Retina (tissue), 1 donor: ENCODE measurements around the gene ITGA2B.
"Not testable (repeated sequence)": the region's sequence is repeated elsewhere in the genome, so short reads cannot be mapped to it uniquely, and the experiment has no call there.

ENCODE experiments used
- DNase-seq: peaks from one replicate; pipeline ENCODE4 v3.0.0-alpha.2; 2016

The ITGA2B gene

DNA sequence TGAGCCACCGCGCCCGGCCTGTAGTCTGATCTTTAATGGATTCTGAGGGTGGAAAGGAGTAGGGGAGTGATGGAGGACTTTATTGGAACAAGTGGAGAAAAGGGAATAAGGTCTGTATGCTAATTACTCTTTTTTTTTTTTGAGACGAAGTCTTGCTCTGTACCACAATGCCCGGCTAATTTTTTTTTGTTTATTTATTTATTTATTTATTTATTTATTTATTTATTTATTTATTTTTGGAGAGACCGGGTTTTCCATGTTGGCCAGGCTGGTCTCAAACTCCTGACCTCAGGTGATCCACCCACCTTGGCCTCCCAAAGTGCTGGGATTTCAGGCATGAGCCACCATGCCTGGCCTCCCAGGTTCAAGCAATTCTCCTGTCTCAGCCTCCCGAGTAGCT is 59.9 kb downstream of the ITGA2B start:
- DNase-seq = not testable (repeated sequence)

DNA sequence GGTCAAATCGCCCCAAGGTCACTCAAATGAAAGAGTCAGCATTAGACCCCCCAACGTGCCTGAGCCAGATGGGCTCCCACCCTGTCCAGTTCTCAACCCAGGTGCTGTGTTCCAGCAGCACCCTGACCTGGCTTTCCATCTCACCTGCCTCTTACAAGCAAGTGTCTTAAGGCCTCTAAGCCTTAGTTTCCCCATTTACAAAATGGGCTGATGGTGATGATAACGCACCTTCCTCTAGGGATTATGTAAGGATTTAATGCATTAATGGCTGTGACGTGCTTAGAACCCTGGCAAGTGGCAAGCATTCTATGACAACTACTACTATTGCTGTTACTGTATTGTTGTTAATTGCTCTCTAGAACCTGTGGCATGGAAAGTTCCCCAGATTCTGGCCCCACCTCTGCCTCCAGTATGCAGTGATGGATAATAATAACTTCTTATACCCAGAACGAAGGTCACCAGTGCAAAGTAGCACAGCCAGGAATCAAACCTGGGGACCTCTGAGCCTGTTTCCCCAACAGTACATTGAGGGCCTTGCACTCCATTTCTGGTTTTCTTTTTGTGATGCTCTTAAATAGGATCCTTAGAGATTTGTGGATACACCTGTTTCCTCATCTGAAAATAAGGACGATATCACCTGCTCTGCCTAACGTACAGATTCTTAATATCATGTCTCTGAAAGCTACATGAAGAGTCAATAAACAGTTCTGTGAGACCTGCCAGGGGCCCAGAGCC is 61.6 kb downstream of the ITGA2B start:
- no peak for DNase-seq

DNA sequence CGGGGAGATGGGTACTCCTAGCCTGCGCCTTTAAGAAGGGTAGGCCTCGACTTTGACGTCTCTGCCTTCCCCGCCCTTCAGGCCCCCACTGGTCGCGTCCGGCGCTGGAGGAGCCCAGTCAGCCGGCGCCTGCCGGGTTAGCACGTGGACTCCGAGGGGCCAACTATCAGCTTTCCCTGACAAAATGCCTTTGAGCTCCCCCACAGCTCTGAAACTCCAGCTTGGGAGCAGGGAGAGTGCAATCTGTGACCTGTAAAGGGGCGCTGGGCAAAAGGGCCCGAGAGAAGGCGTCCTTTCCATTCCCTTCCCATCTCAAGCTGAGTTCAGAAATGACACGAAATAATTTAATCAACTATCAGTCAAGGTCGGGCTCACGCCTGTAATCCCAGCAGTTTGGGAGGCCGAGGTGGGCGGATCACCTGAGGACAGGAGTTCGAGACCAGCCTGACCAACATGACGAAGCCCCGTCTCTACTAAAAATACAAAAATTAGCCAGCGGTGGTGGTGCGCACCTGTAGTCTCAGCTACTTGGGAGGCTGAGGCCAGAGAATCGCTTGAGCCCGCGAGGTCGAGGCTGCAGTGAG is 62.5 kb downstream of the ITGA2B start:
- DNase-seq = peak; percentile 91

DNA sequence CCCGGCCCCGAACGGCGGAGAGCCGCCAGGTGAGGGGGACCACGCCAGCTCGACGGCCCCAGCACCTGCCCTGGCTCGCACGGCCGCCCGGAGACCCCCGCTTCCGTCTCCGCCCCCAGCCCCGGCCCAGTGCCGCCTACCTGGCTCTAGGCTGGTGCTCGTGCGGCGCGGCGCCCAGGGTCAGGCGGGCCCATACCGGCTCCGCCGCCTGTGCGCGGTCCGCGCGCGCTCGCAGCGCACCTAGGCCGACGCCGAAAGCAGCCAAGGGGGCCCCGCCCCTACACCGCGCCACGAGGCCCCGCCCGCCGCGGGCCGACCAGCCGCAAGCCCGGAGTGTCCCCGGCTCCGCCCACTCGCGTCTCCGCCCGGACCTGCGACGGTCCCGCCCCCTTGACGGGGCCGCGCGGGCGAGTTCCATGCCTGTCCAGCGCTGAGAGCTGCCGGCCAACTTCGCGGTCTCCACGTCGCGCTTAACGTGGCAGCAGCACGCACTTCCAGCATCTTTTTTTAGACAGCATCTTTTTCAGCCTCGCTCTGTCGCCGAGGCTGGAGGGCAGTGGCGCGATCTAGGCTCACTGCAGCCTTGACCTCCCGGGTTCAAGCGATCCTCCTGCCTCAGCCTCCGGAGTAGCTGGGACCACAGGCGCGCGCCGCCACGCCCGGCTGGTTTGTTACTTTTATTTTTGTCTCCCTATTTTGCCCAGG is 64.7 kb downstream of the ITGA2B start, which contains the start of gene SLC25A39:
TSS of gene SLC25A39 (minus strand) at position 253 of the 705 bp plus-strand sequence. CDS start 1,261 bp downstream, outside the sequence.
- peak; percentile 94 for DNase-seq

DNA sequence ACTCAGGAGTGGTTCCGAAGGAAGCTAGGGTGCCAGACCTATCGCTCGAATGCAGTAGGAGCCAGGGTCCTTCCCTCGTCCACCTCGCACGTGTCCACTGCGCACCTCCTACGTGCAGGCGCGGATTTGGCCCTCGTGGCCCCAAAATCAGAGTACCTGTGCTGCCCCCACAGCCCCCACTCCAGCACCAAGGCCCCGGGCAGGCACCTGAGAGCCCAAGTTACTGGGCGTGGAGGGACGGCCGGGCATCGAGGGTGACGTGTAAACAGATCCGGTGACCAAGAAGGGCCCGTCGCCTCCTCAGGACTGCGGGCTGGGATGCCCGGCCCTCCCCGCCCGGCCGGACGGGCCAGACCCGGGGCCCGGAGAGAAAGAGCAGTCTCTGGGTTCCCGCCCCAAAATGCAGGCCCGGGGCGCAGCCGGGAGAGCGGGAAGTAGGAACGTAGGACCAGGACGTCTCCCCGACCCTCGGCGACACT is 65.3 kb downstream of the ITGA2B start:
- no peak for DNase-seq

DNA sequence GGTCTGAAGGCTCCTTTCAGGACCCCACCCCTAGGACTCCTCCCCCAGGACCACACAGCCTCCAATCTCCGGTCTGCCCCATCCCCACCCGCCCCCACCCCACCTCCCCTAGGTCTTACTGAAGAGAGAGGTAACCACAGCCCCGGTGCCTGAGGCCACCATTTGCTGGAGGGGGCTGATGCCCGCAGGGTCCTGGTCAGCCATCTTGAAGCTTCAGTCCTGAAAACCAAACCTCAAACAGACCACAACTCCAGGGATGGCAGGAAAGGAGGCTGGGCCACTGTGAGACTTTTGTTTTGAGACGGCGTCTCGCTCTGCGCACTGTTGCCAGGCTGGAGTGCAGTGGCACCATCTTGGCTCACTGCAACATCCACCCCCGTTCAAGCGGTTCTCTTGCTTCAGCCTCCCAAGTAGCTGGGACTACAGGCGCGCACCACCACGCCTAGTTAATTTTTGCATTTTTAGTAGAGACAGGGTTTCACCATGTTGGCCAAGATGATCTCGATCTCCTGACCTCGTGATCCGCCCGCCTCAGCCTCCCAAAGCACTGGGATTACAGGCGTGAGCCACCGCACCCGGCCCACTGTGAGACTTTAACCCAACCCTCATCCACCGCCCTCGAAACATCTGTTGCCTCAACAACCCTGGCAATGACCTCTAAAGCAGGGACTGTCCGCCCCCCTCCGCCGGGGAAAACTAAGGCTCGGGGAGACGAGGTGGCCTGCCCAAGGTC is 65.9 kb downstream of the ITGA2B start:
- no peak for DNase-seq

DNA sequence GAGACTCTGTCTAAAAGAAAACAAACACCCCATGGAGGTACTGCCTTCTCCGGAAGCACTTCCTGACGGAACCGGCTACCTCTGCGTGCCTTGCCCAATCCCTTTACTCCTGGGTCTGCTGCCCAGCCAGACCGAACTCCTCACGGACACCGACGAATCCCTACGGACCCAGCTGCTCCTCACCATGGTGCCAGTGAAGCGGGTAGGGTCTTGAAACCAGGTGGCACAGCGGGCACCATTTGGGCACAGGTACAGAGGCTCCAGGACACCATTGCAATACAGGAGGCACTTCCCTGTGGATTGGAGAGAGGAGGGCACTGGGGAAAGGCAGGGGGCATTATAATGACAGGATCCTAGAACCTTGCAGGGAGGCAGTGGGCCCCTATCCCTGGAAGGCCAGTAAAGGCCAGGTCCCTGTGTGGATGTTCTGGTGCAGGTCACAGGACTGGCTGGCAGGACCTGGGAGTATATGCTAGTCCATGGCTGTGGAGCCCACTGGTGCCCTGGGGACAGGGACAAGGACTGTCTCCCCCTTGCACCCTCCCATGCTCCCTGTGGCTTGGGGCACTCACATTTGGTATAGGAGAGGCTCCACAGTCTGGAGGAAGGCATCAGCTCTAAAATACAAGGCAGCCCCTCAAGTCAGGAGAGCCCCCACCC is 67.1 kb downstream of the ITGA2B start:
- no peak for DNase-seq
